Peyer's patch (tissue), 4 donors: ENCODE measurements around the gene SYNE1.

ENCODE experiments used
- POLR2A ChIP-seq, 2 donors: fragments of 450-650 bp; IDR thresholded peaks; one replicate each; pipeline ENCODE4 v1.5.1; 2017; ENCODE audit warnings: antibody characterized with exemption in 2 of 2, mild to moderate bottlenecking in 2 of 2, moderate library complexity in 2 of 2
- TF ChIP-seq, protein P1 (sequence below), 6 experiments: fragments of 450-650 bp in 4 of 6; fragments of 200-600 bp in 2 of 6; sonication (generic) in 1 of 6; IDR thresholded peaks; one replicate each; pipeline ENCODE4 v1.5.1; 2017 to 2019; ENCODE audit warnings: antibody characterized with exemption in 6 of 6, mild to moderate bottlenecking in 3 of 6, moderate library complexity in 1 of 6

DNA sequence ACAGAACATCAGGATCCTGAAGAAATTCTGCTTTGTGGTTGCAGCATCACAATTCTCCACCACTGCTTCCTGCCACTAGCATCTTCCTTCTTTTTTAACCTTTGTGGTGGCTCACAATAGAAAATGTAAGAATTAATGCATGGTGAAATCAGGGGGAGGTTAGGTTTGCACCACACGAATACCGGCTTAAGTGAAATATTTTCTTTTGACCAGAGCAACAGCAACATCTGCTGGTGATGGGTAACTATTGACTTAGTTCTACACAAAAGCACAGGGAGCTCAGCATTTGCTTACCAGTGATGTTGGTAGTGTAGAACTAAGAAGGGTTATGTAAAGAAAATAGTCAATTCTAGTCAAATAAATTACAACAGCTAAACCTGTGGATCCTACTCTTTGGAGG lies 280.5 kb downstream of the SYNE1 start:
- TF ChIP-seq, protein P1, sequence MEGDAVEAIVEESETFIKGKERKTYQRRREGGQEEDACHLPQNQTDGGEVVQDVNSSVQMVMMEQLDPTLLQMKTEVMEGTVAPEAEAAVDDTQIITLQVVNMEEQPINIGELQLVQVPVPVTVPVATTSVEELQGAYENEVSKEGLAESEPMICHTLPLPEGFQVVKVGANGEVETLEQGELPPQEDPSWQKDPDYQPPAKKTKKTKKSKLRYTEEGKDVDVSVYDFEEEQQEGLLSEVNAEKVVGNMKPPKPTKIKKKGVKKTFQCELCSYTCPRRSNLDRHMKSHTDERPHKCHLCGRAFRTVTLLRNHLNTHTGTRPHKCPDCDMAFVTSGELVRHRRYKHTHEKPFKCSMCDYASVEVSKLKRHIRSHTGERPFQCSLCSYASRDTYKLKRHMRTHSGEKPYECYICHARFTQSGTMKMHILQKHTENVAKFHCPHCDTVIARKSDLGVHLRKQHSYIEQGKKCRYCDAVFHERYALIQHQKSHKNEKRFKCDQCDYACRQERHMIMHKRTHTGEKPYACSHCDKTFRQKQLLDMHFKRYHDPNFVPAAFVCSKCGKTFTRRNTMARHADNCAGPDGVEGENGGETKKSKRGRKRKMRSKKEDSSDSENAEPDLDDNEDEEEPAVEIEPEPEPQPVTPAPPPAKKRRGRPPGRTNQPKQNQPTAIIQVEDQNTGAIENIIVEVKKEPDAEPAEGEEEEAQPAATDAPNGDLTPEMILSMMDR (IDR thresholded peaks at IDR 0.05) = peak in 3 of 6 experiments; percentile 5 to 17 (median 7)
- TF ChIP-seq POLR2A (IDR thresholded peaks at IDR 0.05) = no peak
